GM19397 (cell line): ENCODE data around the gene KCNC2.
A peak's percentile ranks its signal among the peaks of the same experiment; 100 is the strongest.
"Not testable (repeated sequence)": the region's sequence is repeated elsewhere in the genome, so short reads cannot be mapped to it uniquely, and the experiment has no call there.

Source experiments
- ATAC-seq: cut with Tn5 transposase; IDR thresholded peaks from one replicate; pipeline ENCODE4 v1.9.1; 2021; ENCODE audit warnings: mild to moderate bottlenecking, moderate library complexity; ENCODE audit not compliant: unreplicated experiment

KCNC2 gene

DNA sequence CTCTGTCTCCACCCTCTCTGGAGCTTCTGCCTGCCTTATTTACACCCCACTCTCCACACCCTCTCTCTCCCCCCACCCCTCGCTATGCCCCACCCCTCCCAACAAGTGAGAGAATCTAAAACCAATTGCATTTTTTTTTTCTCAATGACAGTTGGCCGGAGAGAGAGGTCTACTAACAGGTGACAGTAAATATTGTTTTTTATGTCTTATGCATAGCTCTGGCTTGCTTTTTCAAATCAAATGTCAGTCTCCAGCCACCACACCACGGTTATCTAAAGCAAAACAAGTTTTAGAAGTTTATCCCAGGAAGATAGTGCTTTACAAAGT lies at the start of gene KCNC2:
TSS of gene KCNC2 (minus strand) at position 28 of the 327 bp plus-strand sequence.
- ATAC-seq = no peak

DNA sequence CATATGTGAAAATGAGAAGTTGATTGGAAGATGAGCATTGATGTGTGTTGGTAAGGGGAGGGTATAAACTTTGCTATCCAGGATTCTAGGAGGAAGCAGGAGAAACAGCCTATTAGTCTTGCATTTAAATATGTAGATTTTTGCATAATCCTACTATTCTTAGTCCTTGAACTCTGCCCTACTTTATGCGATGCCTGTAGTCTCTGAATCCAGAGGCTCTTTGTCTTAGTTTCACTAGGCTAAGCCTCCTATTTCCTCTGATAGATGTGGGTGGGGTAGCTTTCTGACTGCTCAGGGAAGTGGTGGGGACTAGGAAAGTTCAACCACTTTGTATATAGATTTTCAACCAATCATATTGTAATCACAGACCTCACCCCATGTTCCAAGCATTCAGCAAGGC lies 49.5 kb upstream of the KCNC2 start:
- no peak for ATAC-seq

DNA sequence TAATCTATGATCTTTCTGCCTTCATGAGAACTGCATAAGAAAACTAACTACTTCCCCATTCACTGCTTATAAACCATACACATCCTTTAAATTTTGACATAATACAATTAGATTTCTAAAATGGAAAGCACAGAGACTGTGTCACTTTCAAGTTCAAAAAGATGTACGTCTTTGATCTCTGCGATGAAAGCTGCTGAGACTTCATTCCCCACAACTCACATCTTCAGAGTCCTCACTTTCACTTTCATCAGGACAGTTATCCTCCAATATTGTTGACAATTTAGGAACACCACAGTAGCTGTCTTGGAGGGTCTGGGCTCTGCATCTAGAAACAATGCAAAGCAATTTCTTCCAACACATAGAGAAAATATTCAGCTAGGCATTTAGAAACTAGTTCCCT lies 47.9 kb upstream of the KCNC2 start:
- no peak for ATAC-seq

DNA sequence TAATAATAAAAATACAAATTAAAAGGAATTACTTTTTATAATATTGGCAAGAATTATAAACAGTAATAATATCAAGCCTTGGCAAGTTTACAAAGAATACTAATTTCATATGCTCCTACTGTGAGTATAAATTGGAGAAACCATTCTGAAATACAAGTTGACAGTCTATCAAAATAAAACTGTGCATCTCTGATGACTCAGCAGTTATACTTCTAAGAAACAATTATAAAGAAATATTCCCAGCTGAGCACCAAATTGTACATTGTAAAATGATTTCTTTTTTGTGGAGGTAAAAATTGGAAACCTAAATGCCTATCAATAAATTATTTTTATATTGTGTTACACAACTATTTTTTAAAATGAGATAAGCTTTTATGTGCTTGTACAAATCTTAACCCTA lies 35.5 kb upstream of the KCNC2 start:
- ATAC-seq = no peak

DNA sequence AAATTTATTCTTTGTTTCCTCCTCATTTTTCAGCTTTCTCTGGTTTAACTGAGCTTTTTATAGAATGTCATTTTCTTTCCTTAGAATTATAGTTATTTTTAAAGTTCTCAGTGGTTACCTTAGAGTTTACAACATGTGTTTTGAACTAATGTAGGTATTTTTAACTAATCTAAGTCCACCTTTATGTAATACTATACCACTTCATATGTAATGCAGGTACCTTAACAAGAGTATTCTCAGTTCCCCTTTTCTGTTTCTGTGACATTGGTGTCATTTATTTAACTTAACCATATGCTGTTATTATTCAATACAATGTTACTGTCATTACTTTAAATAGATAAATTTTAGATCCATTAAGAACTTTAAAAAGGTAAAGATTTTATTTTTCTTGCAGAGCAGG lies 30.3 kb upstream of the KCNC2 start:
- no peak for ATAC-seq

DNA sequence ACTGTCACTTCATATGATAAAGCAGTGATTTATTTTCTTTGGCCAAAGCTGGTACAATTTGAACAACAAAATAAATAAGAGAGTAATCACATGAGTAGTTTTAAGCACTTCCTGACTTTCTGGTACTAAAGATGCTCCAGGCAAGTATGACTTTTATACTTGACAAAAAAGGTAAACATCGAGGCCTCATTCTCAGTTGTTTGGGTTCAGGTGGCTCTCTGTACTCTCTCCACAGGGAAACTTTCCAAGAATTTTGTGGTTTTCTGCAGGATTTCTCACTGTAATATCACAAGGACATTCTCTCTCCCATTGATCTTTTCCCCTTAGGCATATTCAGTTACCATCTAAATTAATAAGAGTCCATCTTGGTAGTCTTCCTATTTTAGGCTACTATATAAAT lies 26.6 kb upstream of the KCNC2 start:
- no peak for ATAC-seq

DNA sequence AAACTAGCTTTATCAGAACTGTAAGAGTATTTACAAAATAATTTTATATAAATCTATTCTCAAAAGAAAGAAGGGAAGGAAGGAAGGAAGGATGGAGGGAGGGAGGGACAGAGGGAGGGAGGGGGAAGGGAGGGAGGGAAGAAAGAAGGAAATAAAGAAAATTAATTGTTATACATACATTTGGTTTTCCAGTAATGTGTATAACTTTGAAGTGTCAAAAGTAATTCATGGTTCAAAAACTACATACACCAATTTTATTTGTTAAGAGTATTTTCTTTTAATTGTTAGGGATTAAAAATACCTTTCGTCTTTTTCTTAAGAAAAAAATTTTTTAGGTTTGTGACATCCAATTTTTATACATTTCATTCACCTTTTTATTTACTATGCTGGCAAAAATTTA lies 17.5 kb upstream of the KCNC2 start:
- ATAC-seq = no peak

DNA sequence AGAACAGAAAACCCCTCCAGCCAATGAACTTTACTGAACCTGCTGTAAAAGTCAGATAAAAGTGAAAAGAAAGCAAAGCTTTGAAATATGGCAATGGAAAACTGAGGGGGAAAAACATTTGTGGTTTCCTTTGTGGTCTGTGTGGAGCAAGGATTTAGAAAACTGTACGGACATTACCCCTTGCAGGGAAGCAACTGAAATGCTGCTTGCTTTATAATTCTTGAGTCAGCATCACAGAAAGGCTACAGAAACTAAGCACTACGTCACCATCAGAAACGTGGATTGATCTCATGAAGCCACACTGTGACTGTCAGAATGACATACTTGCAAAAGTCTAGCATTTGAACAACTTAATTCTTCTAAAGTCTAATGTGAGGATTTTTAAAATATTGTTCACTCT lies 2.4 kb upstream of the KCNC2 start:
- ATAC-seq = no peak

DNA sequence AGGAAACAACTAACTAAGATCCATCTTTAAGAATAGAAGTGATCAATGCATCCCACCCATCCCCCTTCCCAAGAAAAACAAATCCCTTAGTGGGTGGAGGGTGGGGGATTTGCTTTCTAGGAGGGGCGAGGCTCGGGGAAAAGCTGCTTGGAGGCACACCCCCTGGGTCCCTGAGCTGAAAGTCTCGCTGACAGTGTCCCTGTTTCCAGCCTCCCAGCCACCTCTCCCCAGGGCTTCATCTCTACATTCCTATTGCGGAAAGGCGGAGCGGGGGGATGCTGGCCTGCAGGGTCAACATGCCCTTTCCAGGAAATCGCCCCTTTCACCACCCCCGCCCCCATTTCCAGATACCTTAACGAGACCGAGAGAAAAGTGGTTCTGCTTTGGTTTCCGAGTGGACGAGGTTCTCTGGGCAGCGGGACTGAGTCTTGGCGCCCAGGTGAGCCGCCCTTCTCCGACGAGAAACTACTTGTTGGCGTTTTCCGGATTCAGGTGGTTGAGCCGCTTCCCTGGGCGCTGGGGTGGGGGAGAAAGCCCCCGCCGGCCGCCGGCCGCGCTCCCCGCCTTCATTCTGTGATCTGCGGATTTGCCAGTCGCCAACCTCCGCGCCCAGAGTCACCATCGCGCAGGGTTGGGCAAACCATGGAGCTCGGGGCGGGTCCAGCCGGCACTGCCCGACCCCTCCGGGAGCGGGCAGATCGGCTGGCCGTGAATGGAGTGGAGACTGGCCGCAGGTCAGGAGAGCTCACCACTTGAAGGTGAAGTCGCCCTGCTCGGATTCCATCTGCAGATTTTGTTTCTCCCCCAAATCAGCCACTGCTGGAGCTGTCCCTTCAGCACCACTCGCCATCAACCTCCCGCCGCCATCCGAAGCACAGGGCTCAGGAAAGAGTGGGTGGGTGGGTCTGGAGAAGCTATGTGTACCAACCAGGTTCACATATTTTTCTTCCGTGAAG lies 505 bp downstream of the KCNC2 start:
- ATAC-seq = no peak

DNA sequence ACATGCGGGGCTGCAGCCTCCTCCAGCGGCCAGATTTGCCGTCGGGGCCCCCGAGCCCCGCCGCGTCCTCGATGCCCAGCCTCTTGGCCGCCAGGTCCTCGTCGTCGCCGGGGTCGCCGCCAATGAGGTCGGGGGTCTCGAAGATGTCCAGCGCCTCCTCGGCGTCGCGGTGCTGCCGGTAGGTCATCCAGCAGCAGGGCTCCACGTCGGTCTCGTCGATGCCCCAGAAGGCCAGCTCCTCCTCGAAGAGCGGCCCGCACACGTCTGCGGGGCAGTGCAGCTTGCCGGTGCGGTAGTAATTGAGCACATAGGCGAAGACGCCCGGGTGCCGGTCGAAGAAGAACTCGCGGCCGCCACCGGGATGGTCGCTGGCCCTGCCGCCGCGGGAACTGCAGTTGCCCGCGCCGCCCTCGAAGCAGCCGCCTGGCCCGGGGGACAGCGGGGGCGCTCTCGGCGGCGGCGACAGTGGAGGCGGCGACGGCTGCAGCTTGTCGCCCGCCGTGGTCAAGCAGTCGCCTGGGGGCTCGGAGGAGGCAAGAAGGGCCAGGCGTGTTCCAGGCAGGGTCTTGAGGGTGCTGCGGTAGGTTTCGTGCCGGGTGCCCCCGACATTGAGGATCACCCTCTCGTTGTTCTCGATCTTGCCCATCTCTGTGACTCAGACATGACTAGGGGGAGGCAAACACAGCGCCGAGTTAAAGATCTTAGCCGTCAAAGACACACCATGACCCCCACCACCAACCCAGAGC lies 2.1 kb downstream of the KCNC2 start:
- ATAC-seq = no peak

DNA sequence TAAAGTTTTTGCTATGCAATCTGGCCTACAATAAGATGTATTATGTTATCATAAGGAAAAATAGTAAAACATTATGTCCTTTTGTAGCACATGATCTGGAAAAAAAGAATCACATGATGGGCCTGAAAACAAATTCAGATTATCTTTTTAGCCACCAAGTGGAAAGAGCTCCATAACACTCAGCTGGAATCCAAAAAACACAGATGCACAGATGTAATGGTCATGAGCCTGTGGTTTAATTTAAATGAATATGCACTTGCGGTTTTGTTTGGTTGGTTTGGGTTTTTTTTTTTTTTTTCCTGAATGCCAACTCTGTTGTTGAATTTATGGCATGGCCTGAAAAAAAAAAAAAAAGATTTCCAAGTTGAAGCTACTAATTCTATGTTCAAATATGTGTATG lies 4.1 kb downstream of the KCNC2 start:
- no peak for ATAC-seq

DNA sequence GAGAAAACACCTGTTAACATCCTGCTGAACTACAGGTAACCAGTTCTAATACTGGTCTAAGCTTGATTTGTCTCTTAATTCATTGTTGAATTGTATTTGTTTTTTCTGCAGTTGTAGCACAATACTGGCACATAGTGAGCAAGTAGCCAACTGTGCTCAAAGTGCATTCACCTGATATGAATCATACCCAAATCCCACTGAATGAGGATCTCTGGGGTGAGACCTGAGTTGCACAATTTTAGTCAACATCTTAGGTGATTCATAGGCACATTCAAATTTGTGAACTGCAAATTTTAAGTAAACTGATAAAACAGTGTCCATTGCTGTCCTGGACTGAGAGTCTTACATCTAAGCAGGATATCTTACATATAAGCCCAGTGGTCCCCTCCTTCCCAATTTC lies 12.8 kb downstream of the KCNC2 start:
- no peak for ATAC-seq

DNA sequence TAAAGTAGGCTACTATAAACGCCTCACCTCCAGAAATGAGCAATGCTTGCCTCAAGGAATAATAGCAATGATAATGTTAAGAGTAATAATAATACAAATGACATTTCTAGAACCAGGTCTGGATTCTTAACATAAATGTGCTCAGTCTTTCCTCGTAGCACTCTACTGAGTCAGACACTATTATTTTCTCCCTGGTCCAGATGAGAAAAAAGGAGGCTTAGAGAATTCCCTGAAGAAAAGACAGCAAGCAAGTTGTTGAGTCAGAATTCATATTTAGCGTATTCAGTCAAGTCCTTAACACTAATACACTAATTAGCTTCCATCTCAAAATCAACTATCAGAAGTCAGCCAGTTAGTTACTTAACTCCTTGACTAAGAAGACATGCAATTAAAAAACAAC lies 13.2 kb downstream of the KCNC2 start:
- ATAC-seq = no peak

DNA sequence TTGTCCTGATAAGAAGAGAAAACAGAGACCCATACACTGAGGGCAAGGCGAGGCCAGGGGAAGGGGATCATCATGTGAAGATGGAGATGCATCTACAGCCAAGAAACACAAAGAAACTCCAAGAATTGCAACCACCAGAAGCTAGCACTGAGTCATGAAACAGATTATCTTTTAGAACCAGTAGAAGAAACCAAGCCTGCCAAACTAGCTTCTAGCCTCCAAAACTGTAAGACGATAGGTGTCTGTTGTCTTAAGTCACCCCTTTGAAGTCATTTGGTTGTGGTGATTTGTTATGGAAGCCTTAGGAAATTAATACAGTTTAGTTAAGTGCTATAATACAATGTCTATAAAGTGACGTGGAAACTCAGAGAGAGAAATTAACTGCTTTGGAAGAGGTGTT lies 15.4 kb downstream of the KCNC2 start:
- ATAC-seq = no peak

DNA sequence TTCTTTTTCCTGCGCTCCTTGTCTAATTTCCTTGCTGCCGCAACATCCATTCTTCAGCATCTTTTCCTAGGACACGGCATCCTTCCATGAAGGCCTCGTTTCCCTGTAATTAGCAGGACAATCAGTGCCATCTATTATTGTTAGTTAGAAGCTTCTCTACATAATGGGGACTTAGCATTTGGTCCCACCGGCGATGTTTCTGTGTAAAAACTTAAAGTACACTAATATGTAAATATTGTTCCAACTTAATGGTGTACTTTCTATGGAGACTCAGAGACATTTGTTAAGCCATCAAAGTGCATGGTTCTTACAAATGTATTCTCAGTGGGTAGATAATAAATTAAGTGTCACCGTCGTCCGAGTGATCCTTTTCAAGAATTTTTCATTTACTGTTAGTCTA lies 17.4 kb downstream of the KCNC2 start:
- no peak for ATAC-seq

DNA sequence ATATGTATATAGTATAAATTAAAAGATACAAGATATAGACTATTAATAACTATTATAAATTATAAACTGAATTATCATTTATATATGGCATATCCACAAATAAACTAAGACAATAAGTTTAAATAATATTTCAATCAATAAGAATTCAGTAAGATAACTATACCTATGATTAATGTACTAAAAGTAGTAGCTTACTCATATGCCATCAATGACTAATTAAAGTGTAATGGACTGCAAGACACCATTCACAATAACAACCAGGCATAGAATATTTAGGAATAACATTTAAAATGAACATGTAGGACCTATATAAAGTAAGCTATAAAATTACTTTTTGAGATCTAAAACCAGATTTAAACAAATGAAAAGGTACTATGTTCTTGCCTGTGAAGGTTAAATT lies 18.8 kb downstream of the KCNC2 start:
- no peak for ATAC-seq

DNA sequence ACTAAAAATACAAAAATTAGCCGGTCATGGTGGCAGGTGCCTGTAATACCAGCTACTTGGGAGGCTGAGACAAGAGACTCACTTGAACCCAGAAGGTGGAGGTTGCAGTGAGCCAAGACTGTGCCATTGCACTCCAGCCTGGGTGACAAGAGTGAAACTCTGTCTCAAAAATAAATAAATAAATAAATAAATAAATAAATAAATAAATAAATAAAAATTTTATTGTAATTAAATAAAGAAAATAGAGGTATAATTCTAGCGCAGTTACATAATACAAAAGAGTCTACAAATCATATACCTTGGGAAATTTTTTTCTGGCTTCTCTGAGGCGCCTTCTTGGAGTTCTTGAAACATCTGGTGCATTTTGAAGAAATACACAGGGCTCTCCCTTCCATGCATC lies 23.8 kb downstream of the KCNC2 start:
- ATAC-seq = not testable (repeated sequence)

DNA sequence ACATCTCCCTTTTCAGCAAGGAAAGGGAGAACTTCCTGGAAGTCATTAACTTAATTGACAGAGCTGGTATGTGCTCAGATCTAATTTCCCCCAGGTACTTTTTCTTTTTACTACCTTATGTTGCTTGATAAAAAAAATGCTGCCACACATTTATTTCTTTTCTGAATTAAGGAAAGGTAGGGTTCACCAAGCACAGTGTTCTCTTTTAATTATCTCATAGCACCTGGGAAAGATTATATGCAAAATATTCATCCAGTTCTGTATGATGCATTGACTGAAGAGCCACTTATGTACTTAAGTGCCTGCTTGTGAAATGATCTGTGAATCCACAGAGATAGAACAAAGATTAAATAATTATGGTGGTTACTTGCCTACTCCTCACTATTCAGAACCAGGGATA lies 25.1 kb downstream of the KCNC2 start:
- no peak for ATAC-seq

DNA sequence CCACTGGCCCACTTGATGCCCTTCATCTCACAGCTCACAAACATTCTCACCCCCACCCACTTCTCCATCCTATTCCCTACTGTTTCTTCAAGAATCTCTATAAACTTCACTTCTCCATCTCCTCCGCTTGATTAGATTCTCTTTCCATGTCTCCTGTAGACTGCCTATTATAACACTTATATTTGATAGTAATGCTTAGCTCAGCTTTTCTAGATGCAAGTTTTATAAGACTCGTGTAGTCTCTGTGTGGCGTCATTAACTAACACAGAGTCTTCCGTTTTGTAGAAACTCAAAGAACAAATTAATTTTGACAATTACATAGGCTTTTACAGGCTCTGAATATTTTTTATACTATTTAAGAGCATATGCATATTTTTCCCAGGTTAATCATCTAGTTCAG lies 25.7 kb downstream of the KCNC2 start:
- ATAC-seq = no peak

DNA sequence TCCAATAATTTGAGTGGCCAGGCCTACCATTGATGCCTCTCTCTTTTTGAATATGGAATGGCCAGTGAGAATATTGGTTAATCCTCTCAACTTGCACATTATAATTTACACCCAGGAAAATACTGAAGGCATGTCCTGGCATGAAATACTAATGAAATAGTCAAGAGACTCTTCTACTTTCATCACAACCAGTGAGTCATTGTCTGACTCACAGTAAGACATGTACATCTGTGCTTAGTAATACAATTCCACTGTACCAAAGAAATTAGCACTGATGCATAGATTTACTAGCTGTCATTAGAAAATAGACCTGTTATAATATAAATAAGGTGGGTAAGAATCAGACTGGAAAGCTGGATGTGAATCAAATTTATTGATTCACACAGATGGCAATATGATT lies 31.6 kb downstream of the KCNC2 start:
- no peak for ATAC-seq

DNA sequence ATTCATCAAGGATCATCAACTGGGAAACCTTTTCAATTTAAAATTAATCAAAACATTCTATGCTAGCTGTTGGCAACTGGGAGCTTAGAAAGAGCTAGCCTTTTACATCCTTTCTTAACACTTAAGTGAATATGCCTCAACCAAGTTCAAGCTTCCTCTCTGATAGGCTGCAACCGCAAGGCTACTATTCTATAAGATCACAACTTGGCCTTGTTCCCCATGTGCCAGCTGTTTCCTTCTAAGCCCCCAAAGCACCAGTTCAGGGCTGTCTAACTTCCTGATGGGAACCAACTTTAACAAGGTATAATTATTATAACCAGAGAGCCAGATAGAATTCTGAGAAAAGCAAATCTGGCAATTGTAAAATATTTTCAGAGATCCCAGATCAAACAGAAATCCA lies 37.0 kb downstream of the KCNC2 start:
- no peak for ATAC-seq

DNA sequence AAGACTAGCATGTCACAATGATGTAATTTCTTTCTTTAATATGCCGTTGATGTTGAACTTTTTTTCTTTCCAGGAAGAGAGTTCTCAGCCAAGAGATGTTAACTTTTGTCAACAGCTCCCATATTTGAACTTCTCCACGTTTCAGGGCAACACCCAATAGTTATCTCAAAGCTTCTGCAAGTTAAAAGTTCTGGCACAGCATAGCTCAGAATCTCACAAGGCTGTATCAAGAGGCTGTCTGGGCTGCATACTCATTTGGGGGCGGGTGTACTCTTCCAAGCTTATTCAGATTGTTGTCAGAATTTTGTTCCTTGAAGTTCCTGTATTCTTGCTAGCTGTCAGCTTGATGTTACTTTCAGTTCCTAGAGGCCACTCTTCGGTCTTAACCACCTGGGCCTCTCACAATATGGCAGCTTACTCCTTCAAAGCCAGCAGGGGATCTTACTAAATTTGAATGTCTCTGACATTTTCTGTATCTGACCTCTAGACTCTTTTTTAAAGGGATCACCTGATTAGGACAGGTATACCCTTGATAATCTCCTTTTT lies 38.9 kb downstream of the KCNC2 start:
- peak; percentile 72 for ATAC-seq
